ENCODE results near the gene DTD1. TPM values are rescaled to one million over a fixed set of nuclear protein-coding genes. Genes with fewer than 3 reads are reported as not detected.

The DTD1 gene
- total RNA-seq, 2 experiments from 2014 or later, result 49.2 to 55.4 TPM

- Mint-ChIP-seq H3K36me3 (peaks cover 4% of the 10 kb centered on the region), H3K9me3 (no peaks in the 10 kb centered on the region), H3K4me3 (no peak overlapping the region), H3K27me3 (no peaks in the 10 kb centered on the region), H3K27ac (no peak overlapping the region), H3K4me1 (ENCODE audit: low read depth) (no peaks in the 10 kb centered on the region)
- intact Hi-C loops (cut with micrococcal nuclease), result no loop called here
- ChIA-PET CTCF (no interaction called here), POLR2A (no interaction called here)
- DNase-seq, result no peak
Observed at GRCh38 chr20:18672834-18673233, 85.0 kb downstream of the DTD1 start.

- POLR2A ChIA-PET, result no interaction called here
- CTCF ChIA-PET, result no interaction called here
- intact Hi-C loops (cut with micrococcal nuclease), result no loop called here
- H3K4me1 Mint-ChIP-seq (ENCODE audit: low read depth), result peaks cover 7% of the 10 kb centered on the region
- H3K4me3 Mint-ChIP-seq, result no peak overlapping the region
- no peak for DNase-seq
- no peaks in the 10 kb centered on the region for H3K36me3 Mint-ChIP-seq
- H3K27ac Mint-ChIP-seq, result no peak overlapping the region
- no peaks in the 10 kb centered on the region for H3K9me3 Mint-ChIP-seq
- H3K27me3 Mint-ChIP-seq, result no peaks in the 10 kb centered on the region
Observed at GRCh38 chr20:18676396-18676795, 88.5 kb downstream of the DTD1 start.

GRCh38 chr20:18677126-18677525 is 89.3 kb downstream of the DTD1 start:
- no peak for DNase-seq
- H3K27me3 Mint-ChIP-seq, result no peaks in the 10 kb centered on the region
- H3K9me3 Mint-ChIP-seq, result no peaks in the 10 kb centered on the region
- no peaks in the 10 kb centered on the region for H3K36me3 Mint-ChIP-seq
- CTCF ChIA-PET, result no interaction called here
- peaks cover 7% of the 10 kb centered on the region for H3K4me1 Mint-ChIP-seq (ENCODE audit: low read depth)
- intact Hi-C loops (cut with micrococcal nuclease), result no loop called here
- POLR2A ChIA-PET, result no interaction called here
- H3K27ac Mint-ChIP-seq, result no peak overlapping the region
- H3K4me3 Mint-ChIP-seq, result no peak overlapping the region

- ChIA-PET POLR2A (interaction anchor here (0.5 kb wide), 1 partner anchor 557 kb away, joined by 3 read pairs; no protein-coding TSS in a partner anchor), CTCF (no interaction called here)
- no peak for DNase-seq
- H3K36me3 Mint-ChIP-seq, result no peaks in the 10 kb centered on the region
- intact Hi-C loops (cut with micrococcal nuclease), result no loop called here
- H3K27ac Mint-ChIP-seq, result no peak overlapping the region
- H3K27me3 Mint-ChIP-seq, result no peaks in the 10 kb centered on the region
- H3K4me3 Mint-ChIP-seq, result no peak overlapping the region
- H3K9me3 Mint-ChIP-seq, result no peaks in the 10 kb centered on the region
- H3K4me1 Mint-ChIP-seq (ENCODE audit: low read depth), result peaks cover 7% of the 10 kb centered on the region
Observed at GRCh38 chr20:18678549-18679419, 90.9 kb downstream of the DTD1 start.

- CTCF ChIA-PET, result no interaction called here
- H3K4me1 Mint-ChIP-seq (ENCODE audit: low read depth), result no peaks in the 10 kb centered on the region
- peaks cover 1% of the 10 kb centered on the region for H3K36me3 Mint-ChIP-seq
- POLR2A ChIA-PET, result no interaction called here
- DNase-seq, result no peak
- H3K4me3 Mint-ChIP-seq, result no peak overlapping the region
- intact Hi-C loops (cut with micrococcal nuclease), result no loop called here
- no peaks in the 10 kb centered on the region for H3K27me3 Mint-ChIP-seq
- H3K9me3 Mint-ChIP-seq, result no peaks in the 10 kb centered on the region
- no peak overlapping the region for H3K27ac Mint-ChIP-seq
Observed at GRCh38 chr20:18683839-18684238, 96.0 kb downstream of the DTD1 start.

GRCh38 chr20:18684775-18685174 is 96.9 kb downstream of the DTD1 start:
- no peak overlapping the region for H3K27ac Mint-ChIP-seq
- CTCF ChIA-PET, result no interaction called here
- H3K27me3 Mint-ChIP-seq, result no peaks in the 10 kb centered on the region
- peaks cover 1% of the 10 kb centered on the region for H3K36me3 Mint-ChIP-seq
- H3K9me3 Mint-ChIP-seq, result no peaks in the 10 kb centered on the region
- no peak for DNase-seq
- POLR2A ChIA-PET, result no interaction called here
- H3K4me1 Mint-ChIP-seq (ENCODE audit: low read depth), result no peaks in the 10 kb centered on the region
- no peak overlapping the region for H3K4me3 Mint-ChIP-seq
- intact Hi-C loops (cut with micrococcal nuclease), result no loop called here

- Mint-ChIP-seq H3K4me1 (ENCODE audit: low read depth) (no peaks in the 10 kb centered on the region), H3K9me3 (no peaks in the 10 kb centered on the region), H3K27me3 (no peaks in the 10 kb centered on the region), H3K36me3 (peaks cover 1% of the 10 kb centered on the region), H3K4me3 (no peak overlapping the region), H3K27ac (no peak overlapping the region)
- intact Hi-C loops (cut with micrococcal nuclease), result no loop called here
- ChIA-PET POLR2A (no interaction called here), CTCF (no interaction called here)
- no peak for DNase-seq
Observed at GRCh38 chr20:18685406-18685805, 97.6 kb downstream of the DTD1 start.

GRCh38 chr20:18686696-18687095 is 98.8 kb downstream of the DTD1 start:
- CTCF ChIA-PET, result no interaction called here

GRCh38 chr20:18688676-18689075 is 100.8 kb downstream of the DTD1 start:
- Mint-ChIP-seq H3K4me1 (ENCODE audit: low read depth) (no peaks in the 10 kb centered on the region), H3K36me3 (peaks cover 1% of the 10 kb centered on the region), H3K27me3 (no peaks in the 10 kb centered on the region), H3K27ac (no peak overlapping the region), H3K9me3 (no peaks in the 10 kb centered on the region), H3K4me3 (no peak overlapping the region)
- DNase-seq, result no peak
- ChIA-PET POLR2A (no interaction called here), CTCF (no interaction called here)
- intact Hi-C loops (cut with micrococcal nuclease), result no loop called here

More at GRCh38 chr20:18686696-18687095, 98.8 kb downstream of the DTD1 start:
- Mint-ChIP-seq H3K4me1 (ENCODE audit: low read depth) (no peaks in the 10 kb centered on the region), H3K36me3 (peaks cover 1% of the 10 kb centered on the region), H3K9me3 (no peaks in the 10 kb centered on the region), H3K27ac (no peak overlapping the region), H3K4me3 (no peak overlapping the region), H3K27me3 (no peaks in the 10 kb centered on the region)
- POLR2A ChIA-PET, result no interaction called here
- intact Hi-C loops (cut with micrococcal nuclease), result no loop called here
- no peak for DNase-seq

GRCh38 chr20:18689557-18689956 is 101.7 kb downstream of the DTD1 start:
- no peaks in the 10 kb centered on the region for H3K9me3 Mint-ChIP-seq
- POLR2A ChIA-PET, result no interaction called here
- no peaks in the 10 kb centered on the region for H3K4me1 Mint-ChIP-seq (ENCODE audit: low read depth)
- no peaks in the 10 kb centered on the region for H3K27me3 Mint-ChIP-seq
- intact Hi-C loops (cut with micrococcal nuclease), result no loop called here
- H3K36me3 Mint-ChIP-seq, result peaks cover 1% of the 10 kb centered on the region
- no peak overlapping the region for H3K27ac Mint-ChIP-seq
- H3K4me3 Mint-ChIP-seq, result no peak overlapping the region
- no peak for DNase-seq
- CTCF ChIA-PET, result no interaction called here

- Mint-ChIP-seq H3K36me3 (peaks cover 7% of the 10 kb centered on the region), H3K9me3 (no peaks in the 10 kb centered on the region), H3K27me3 (no peaks in the 10 kb centered on the region), H3K4me3 (no peak overlapping the region), H3K27ac (no peak overlapping the region), H3K4me1 (ENCODE audit: low read depth) (no peaks in the 10 kb centered on the region)
- ChIA-PET POLR2A (no interaction called here), CTCF (interaction anchor here (0.7 kb wide), 1 partner anchor 38 kb away, joined by 4 read pairs; no protein-coding TSS in a partner anchor)
- intact Hi-C loops (cut with micrococcal nuclease), result no loop called here
- DNase-seq, result no peak
Observed at GRCh38 chr20:18692447-18692846, 104.6 kb downstream of the DTD1 start.

GRCh38 chr20:18694071-18694470 is 106.2 kb downstream of the DTD1 start:
- Mint-ChIP-seq H3K36me3 (peaks cover 5% of the 10 kb centered on the region), H3K27me3 (no peaks in the 10 kb centered on the region), H3K27ac (no peak overlapping the region), H3K4me3 (no peak overlapping the region), H3K4me1 (ENCODE audit: low read depth) (no peaks in the 10 kb centered on the region), H3K9me3 (no peaks in the 10 kb centered on the region)
- ChIA-PET POLR2A (no interaction called here), CTCF (no interaction called here)
- intact Hi-C loops (cut with micrococcal nuclease), result no loop called here
- no peak for DNase-seq

- no peaks in the 10 kb centered on the region for H3K9me3 Mint-ChIP-seq
- ChIA-PET POLR2A (no interaction called here), CTCF (no interaction called here)
- peaks cover 5% of the 10 kb centered on the region for H3K36me3 Mint-ChIP-seq
- H3K4me1 Mint-ChIP-seq (ENCODE audit: low read depth), result no peaks in the 10 kb centered on the region
- intact Hi-C loops (cut with micrococcal nuclease), result no loop called here
- no peak for DNase-seq
- no peak overlapping the region for H3K4me3 Mint-ChIP-seq
- H3K27me3 Mint-ChIP-seq, result no peaks in the 10 kb centered on the region
- no peak overlapping the region for H3K27ac Mint-ChIP-seq
Observed at GRCh38 chr20:18695175-18695574, 107.3 kb downstream of the DTD1 start.
